HepG2 (cell line): ENCODE results near the gene AGAP1. TPM values are rescaled to one million over a fixed set of nuclear protein-coding genes. Genes with fewer than 3 reads are reported as not detected.

Source experiments
- AGO2 ChIP-seq: fragments of 200-400 bp; formaldehyde crosslinking; optimal IDR thresholded peaks from 2 replicates; pipeline ENCODE3; 2017; ENCODE audit warnings: mild to moderate bottlenecking, low read depth, low read length, moderate library complexity
- CCAR2 ChIP-seq: fragments of 200-400 bp; formaldehyde crosslinking; optimal IDR thresholded peaks from 2 replicates; pipeline ENCODE3; 2018; ENCODE audit warnings: low read depth, mild to moderate bottlenecking, low read length, moderate library complexity
- ETV5 ChIP-seq: IDR thresholded peaks from 2 replicates; pipeline ENCODE4 v1.6.1; 2018; ENCODE audit warnings: missing biosample characterization, missing genetic modification reagents, inconsistent platforms, borderline replicate concordance
- EZH2 ChIP-seq: conservative IDR thresholded peaks from 2 replicates; pipeline ENCODE4 v1.6.1; 2012; ENCODE audit warnings: mild to moderate bottlenecking, low read depth, low read length, moderate library complexity
- GPBP1L1 ChIP-seq: sonication (generic); formaldehyde crosslinking; IDR thresholded peaks from 2 replicates; pipeline ENCODE4 v1.5.0; 2020; ENCODE audit warnings: mild to moderate bottlenecking, missing genetic modification reagents
- HIVEP1 ChIP-seq: sonication (generic); formaldehyde crosslinking; IDR thresholded peaks from 2 replicates; pipeline ENCODE4 v1.4.0; 2020; ENCODE audit warnings: mild to moderate bottlenecking, missing genetic modification reagents
- HMG20B ChIP-seq: conservative IDR thresholded peaks from 2 replicates; pipeline ENCODE4 v1.6.1; 2016; ENCODE audit warnings: missing genetic modification reagents, missing compliant biosample characterization
- HNF4G ChIP-seq, 2 experiments: sonication (generic) in 1 of 2; formaldehyde crosslinking in 1 of 2; IDR thresholded peaks; 2 replicates each; pipeline versions ENCODE4 v1.4.0 to v1.6.1; 2011 to 2020; ENCODE audit warnings: borderline replicate concordance in 2 of 2, low read depth in 2 of 2, mild to moderate bottlenecking in 2 of 2, low read length in 1 of 2, missing genetic modification reagents in 1 of 2, moderate library complexity in 1 of 2
- HOXD1 ChIP-seq: sonication (generic); formaldehyde crosslinking; IDR thresholded peaks from 2 replicates; pipeline ENCODE4 v1.5.0; 2020; ENCODE audit warnings: missing genetic modification reagents
- ISL2 ChIP-seq: sonication (generic); formaldehyde crosslinking; IDR thresholded peaks from 2 replicates; pipeline ENCODE4 v1.5.0; 2020; ENCODE audit warnings: missing genetic modification reagents
- KAT8 ChIP-seq: IDR thresholded peaks from 2 replicates; pipeline ENCODE4 v1.6.1; 2016; ENCODE audit warnings: missing genetic modification reagents, missing compliant biosample characterization
- MED8 ChIP-seq: sonication (generic); formaldehyde crosslinking; IDR thresholded peaks from 2 replicates; pipeline ENCODE4 v1.8.1; 2023; ENCODE audit warnings: mild to moderate bottlenecking, missing genetic modification reagents; ENCODE audit not compliant: insufficient replicate concordance
- MTERF4 ChIP-seq: sonication (generic); formaldehyde crosslinking; IDR thresholded peaks from 2 replicates; pipeline ENCODE4 v1.8.0; 2023; ENCODE audit warnings: mild to moderate bottlenecking, missing genetic modification reagents
- NONO ChIP-seq, 2 experiments: fragments of 450-650 bp in 1 of 2; sonication (generic) in 1 of 2; formaldehyde crosslinking in 1 of 2; IDR thresholded peaks in 1 of 2; conservative IDR thresholded peaks in 1 of 2; 2 replicates each; pipeline versions ENCODE4 v1.6.1 to v1.8.0; 2017 to 2022; ENCODE audit warnings: mild to moderate bottlenecking in 1 of 2, missing genetic modification reagents in 1 of 2, moderate library complexity in 1 of 2
- POLR2AphosphoS2 ChIP-seq: IDR thresholded peaks from 2 replicates; pipeline ENCODE4 v1.6.1; 2011; ENCODE audit warnings: low read depth, low read length, improper control_type of control experiment
- SAP130 ChIP-seq: IDR thresholded peaks from 2 replicates; pipeline ENCODE4 v1.6.1; 2016; ENCODE audit warnings: low read depth
- TEAD3 ChIP-seq: optimal IDR thresholded peaks from 2 replicates; pipeline ENCODE3; 2016; ENCODE audit warnings: borderline replicate concordance
- ZMYM3 ChIP-seq: sonication (generic); formaldehyde crosslinking; IDR thresholded peaks from 2 replicates; pipeline ENCODE4 v1.5.1; 2020; ENCODE audit warnings: mild to moderate bottlenecking, missing genetic modification reagents
- ZNF207 ChIP-seq: fragments of 450-650 bp; IDR thresholded peaks from 2 replicates; pipeline ENCODE4 v1.6.1; 2016; ENCODE audit warnings: antibody characterized with exemption, borderline replicate concordance
- ZNF234 ChIP-seq: sonication (generic); formaldehyde crosslinking; conservative IDR thresholded peaks from 2 replicates; pipeline ENCODE4 v1.5.1; 2020; ENCODE audit warnings: mild to moderate bottlenecking, missing genetic modification reagents
- ZNF383 ChIP-seq: sonication (generic); formaldehyde crosslinking; IDR thresholded peaks from 2 replicates; pipeline ENCODE4 v1.4.0; 2020; ENCODE audit warnings: missing genetic modification reagents, mild to moderate bottlenecking, borderline replicate concordance
- ZNF564 ChIP-seq: sonication (generic); formaldehyde crosslinking; IDR thresholded peaks from 2 replicates; pipeline ENCODE4 v1.8.1; 2023; ENCODE audit warnings: mild to moderate bottlenecking, missing genetic modification reagents
- ZNF605 ChIP-seq: sonication (generic); formaldehyde crosslinking; IDR thresholded peaks from 2 replicates; pipeline ENCODE4 v1.8.0; 2022; ENCODE audit warnings: mild to moderate bottlenecking, missing genetic modification reagents
- ZNF891 ChIP-seq: sonication (generic); formaldehyde crosslinking; IDR thresholded peaks from 2 replicates; pipeline ENCODE4 v1.5.0; 2020; ENCODE audit warnings: mild to moderate bottlenecking, missing genetic modification reagents
- ZSCAN21 ChIP-seq: sonication (generic); formaldehyde crosslinking; IDR thresholded peaks from 2 replicates; pipeline ENCODE4 v1.8.0; 2022; ENCODE audit warnings: mild to moderate bottlenecking, missing genetic modification reagents, moderate library complexity, borderline replicate concordance
- polyA plus RNA-seq, 8 experiments: library from polyadenylated mRNA; depleted of rRNA in 3 of 8; stranded (reverse) in 7 of 8; unstranded in 1 of 8; fragments of >200 nt; fragmentation: Illumina TruSeq in 4 of 8; extraction: Trizol in 4 of 8; gene quantifications; 2 replicates each; pipeline versions ENCODE4 v1.2.1 to v1.2.3, GENCODE V29; 2011 to 2016; ENCODE audit warnings: low read depth in 4 of 8, missing spikeins in 1 of 8, mixed read lengths in 1 of 8; ENCODE audit not compliant: insufficient read depth in 1 of 8
- total RNA-seq, 5 experiments: library from RNA; depleted of rRNA; stranded (reverse); fragments of >200 nt; fragmentation: Illumina TruSeq; extraction: Trizol; gene quantifications; 2 replicates each; pipeline ENCODE4 v1.2.3, GENCODE V29; 2016; ENCODE audit warnings: low read depth in 1 of 5
- TF ChIP-seq, protein P1 (sequence below): sonication (generic); formaldehyde crosslinking; IDR thresholded peaks from 2 replicates; pipeline ENCODE4 v1.5.0; 2020; ENCODE audit warnings: mild to moderate bottlenecking, missing genetic modification reagents, borderline replicate concordance

AGAP1 gene
- total and polyA plus RNA-seq, 2 of the 13 experiments (the other 11 are each of a cell fraction or from before 2014, with no cell fraction given) = 21.2 to 32.7 TPM

- no peak for TF ChIP-seq KAT8 (CRISPR knock-in tag)
- no peak for TF ChIP-seq ZNF207
- TF ChIP-seq HMG20B = no peak
- TF ChIP-seq ZNF605 = no peak
- no peak for TF ChIP-seq EZH2
- no peak for TF ChIP-seq ZNF234 (CRISPR knock-in tag)
- TF ChIP-seq ISL2 (CRISPR knock-in tag) = 0 out of 2 replicates have a peak, but pooled peaks have one; percentile 34
- peak; percentile 57; the same call in 1 of the 2 replicates for TF ChIP-seq ZMYM3 (CRISPR knock-in tag)
- no peak for TF ChIP-seq NONO (IDR thresholded peaks at IDR 0.05)
- peak; percentile 77 for TF ChIP-seq NONO (CRISPR knock-in tag; conservative IDR thresholded peaks at IDR 0.05)
- TF ChIP-seq ZNF891 (CRISPR knock-in tag) = no peak
- no peak for TF ChIP-seq ZSCAN21 (CRISPR knock-in tag)
- TF ChIP-seq HOXD1 (CRISPR knock-in tag) = no peak
- TF ChIP-seq, protein P1, sequence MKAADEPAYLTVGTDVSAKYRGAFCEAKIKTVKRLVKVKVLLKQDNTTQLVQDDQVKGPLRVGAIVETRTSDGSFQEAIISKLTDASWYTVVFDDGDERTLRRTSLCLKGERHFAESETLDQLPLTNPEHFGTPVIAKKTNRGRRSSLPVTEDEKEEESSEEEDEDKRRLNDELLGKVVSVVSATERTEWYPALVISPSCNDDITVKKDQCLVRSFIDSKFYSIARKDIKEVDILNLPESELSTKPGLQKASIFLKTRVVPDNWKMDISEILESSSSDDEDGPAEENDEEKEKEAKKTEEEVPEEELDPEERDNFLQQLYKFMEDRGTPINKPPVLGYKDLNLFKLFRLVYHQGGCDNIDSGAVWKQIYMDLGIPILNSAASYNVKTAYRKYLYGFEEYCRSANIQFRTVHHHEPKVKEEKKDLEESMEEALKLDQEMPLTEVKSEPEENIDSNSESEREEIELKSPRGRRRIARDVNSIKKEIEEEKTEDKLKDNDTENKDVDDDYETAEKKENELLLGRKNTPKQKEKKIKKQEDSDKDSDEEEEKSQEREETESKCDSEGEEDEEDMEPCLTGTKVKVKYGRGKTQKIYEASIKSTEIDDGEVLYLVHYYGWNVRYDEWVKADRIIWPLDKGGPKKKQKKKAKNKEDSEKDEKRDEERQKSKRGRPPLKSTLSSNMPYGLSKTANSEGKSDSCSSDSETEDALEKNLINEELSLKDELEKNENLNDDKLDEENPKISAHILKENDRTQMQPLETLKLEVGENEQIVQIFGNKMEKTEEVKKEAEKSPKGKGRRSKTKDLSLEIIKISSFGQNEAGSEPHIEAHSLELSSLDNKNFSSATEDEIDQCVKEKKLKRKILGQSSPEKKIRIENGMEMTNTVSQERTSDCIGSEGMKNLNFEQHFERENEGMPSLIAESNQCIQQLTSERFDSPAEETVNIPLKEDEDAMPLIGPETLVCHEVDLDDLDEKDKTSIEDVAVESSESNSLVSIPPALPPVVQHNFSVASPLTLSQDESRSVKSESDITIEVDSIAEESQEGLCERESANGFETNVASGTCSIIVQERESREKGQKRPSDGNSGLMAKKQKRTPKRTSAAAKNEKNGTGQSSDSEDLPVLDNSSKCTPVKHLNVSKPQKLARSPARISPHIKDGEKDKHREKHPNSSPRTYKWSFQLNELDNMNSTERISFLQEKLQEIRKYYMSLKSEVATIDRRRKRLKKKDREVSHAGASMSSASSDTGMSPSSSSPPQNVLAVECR = peak; percentile 39; the same call in 1 of the 2 replicates
- no peak for TF ChIP-seq ZNF383 (CRISPR knock-in tag)
- TF ChIP-seq TEAD3 (CRISPR knock-in tag) = peak; percentile 57
- peak; percentile 83 for TF ChIP-seq HIVEP1 (CRISPR knock-in tag)
- no peak for TF ChIP-seq GPBP1L1 (CRISPR knock-in tag)
- peak; percentile 78 for TF ChIP-seq SAP130 (CRISPR knock-in tag)
- no peak for TF ChIP-seq CCAR2
- TF ChIP-seq ETV5 (CRISPR knock-in tag) = peak; percentile 52; the same call in 1 of the 2 replicates
- TF ChIP-seq MTERF4 = 0 out of 2 replicates have a peak, but pooled peaks have one; percentile 28
- no peak for TF ChIP-seq POLR2AphosphoS2
- no peak for TF ChIP-seq ZNF564 (CRISPR knock-in tag)
- TF ChIP-seq AGO2 = no peak
- TF ChIP-seq HNF4G (IDR thresholded peaks at IDR 0.05; ENCODE audit: borderline replicate concordance, low read depth, low read length) = no peak
- TF ChIP-seq HNF4G (CRISPR knock-in tag; IDR thresholded peaks at IDR 0.05; ENCODE audit: borderline replicate concordance, low read depth) = peak; percentile 46; the same call in 1 of the 2 replicates
- TF ChIP-seq MED8 (CRISPR knock-in tag) = no peak
Measured at GRCh38 chr2:235924675-235925063, 430.8 kb downstream of the AGAP1 start (continued).
